Measurements from ENCODE around the gene PLCD1. TPM values are rescaled to one million over a fixed set of nuclear protein-coding genes. Genes with fewer than 3 reads are reported as not detected.
"Not testable (repeated sequence)": the region's sequence is repeated elsewhere in the genome, so short reads cannot be mapped to it uniquely, and the experiment has no call there.

The PLCD1 gene
- total RNA-seq, 1 donor from 2014 or later, result 38.6 TPM

GRCh38 chr3:38054499-38055001, 25.1 kb upstream of the PLCD1 start:
- no peak for DNase-seq (ENCODE audit: low spot score)
- Histone ChIP-seq H3K9me3 (ENCODE audit: low read depth) (no peaks in the 10 kb centered on the region), H2AFZ (replicated peaks) (no peak overlapping the region), H3K4me2 (no peak overlapping the region), H3K27ac (no peak overlapping the region), H3K4me1 (no peaks in the 10 kb centered on the region), H4K20me1 (ENCODE audit: low read depth) (no peaks in the 10 kb centered on the region), H3K36me3 (no peaks in the 10 kb centered on the region), H3K27me3 (no peaks in the 10 kb centered on the region), H3K9ac (no peak overlapping the region), H3K4me3 (no peak overlapping the region), H3K79me2 (ENCODE audit: low read depth) (no peaks in the 10 kb centered on the region), H3F3A (ENCODE audit: low read depth) (no peaks in the 10 kb centered on the region)
- peaks cover 13% of the 10 kb centered on the region for H3K9me3 Mint-ChIP-seq
- H3K4me1 Mint-ChIP-seq, result no peaks in the 10 kb centered on the region
- H3K27me3 Mint-ChIP-seq (ENCODE audit: insufficient read depth, low read depth), result no peaks in the 10 kb centered on the region
- H3K36me3 Mint-ChIP-seq, result no peaks in the 10 kb centered on the region
- no peak overlapping the region for H3K27ac Mint-ChIP-seq
- H3K4me3 Mint-ChIP-seq, result no peak overlapping the region
- TF ChIP-seq EZH2 (IDR thresholded peaks at IDR 0.05), result no peak
- TF ChIP-seq EZH2phosphoT487 (IDR thresholded peaks at IDR 0.05), result no peak
- TF ChIP-seq CTCF (IDR thresholded peaks at IDR 0.05), result no peak

- not testable (repeated sequence) for DNase-seq (ENCODE audit: low spot score); H2AFZ ChIP-seq (replicated peaks); H3K27ac ChIP-seq; H3K9ac ChIP-seq; H3K4me1 ChIP-seq; H3K27ac Mint-ChIP-seq; H3K79me2 ChIP-seq (ENCODE audit: low read depth); H4K20me1 ChIP-seq (ENCODE audit: low read depth); H3K27me3 ChIP-seq; H3K9me3 ChIP-seq (ENCODE audit: low read depth); H3K4me1 Mint-ChIP-seq; H3F3A ChIP-seq (ENCODE audit: low read depth); H3K4me3 ChIP-seq; H3K36me3 Mint-ChIP-seq; H3K4me3 Mint-ChIP-seq; H3K27me3 Mint-ChIP-seq (ENCODE audit: insufficient read depth, low read depth); H3K36me3 ChIP-seq; H3K4me2 ChIP-seq
- H3K9me3 Mint-ChIP-seq, result peaks cover 13% of the 10 kb centered on the region
Observed at GRCh38 chr3:38053813-38054498, 24.5 kb upstream of the PLCD1 start.

- not testable (repeated sequence) for H3F3A ChIP-seq (ENCODE audit: low read depth); H3K27me3 ChIP-seq; H3K27ac Mint-ChIP-seq; H3K79me2 ChIP-seq (ENCODE audit: low read depth); H3K27ac ChIP-seq; H3K4me2 ChIP-seq; H4K20me1 ChIP-seq (ENCODE audit: low read depth); H3K9ac ChIP-seq; H3K36me3 ChIP-seq; H3K27me3 Mint-ChIP-seq (ENCODE audit: insufficient read depth, low read depth); H2AFZ ChIP-seq (replicated peaks); H3K4me3 Mint-ChIP-seq; H3K4me1 ChIP-seq; DNase-seq (ENCODE audit: low spot score); H3K36me3 Mint-ChIP-seq; H3K4me3 ChIP-seq; H3K9me3 ChIP-seq (ENCODE audit: low read depth); H3K4me1 Mint-ChIP-seq
- peaks cover 13% of the 10 kb centered on the region for H3K9me3 Mint-ChIP-seq
Observed at GRCh38 chr3:38053286-38053685, 23.8 kb upstream of the PLCD1 start.

- Histone ChIP-seq H3K9ac (no peak overlapping the region), H3K79me2 (ENCODE audit: low read depth) (no peaks in the 10 kb centered on the region), H3F3A (ENCODE audit: low read depth) (no peaks in the 10 kb centered on the region), H3K4me2 (no peak overlapping the region), H3K27ac (no peak overlapping the region), H3K36me3 (no peaks in the 10 kb centered on the region), H3K4me3 (no peak overlapping the region), H4K20me1 (ENCODE audit: low read depth) (no peaks in the 10 kb centered on the region), H2AFZ (replicated peaks) (no peak overlapping the region), H3K4me1 (no peaks in the 10 kb centered on the region), H3K9me3 (ENCODE audit: low read depth) (no peaks in the 10 kb centered on the region), H3K27me3 (no peaks in the 10 kb centered on the region)
- peaks cover 13% of the 10 kb centered on the region for H3K9me3 Mint-ChIP-seq
- no peak for TF ChIP-seq CTCF (IDR thresholded peaks at IDR 0.05)
- no peak for TF ChIP-seq EZH2phosphoT487 (IDR thresholded peaks at IDR 0.05)
- peaks cover 2% of the 10 kb centered on the region for H3K27me3 Mint-ChIP-seq (ENCODE audit: insufficient read depth, low read depth)
- H3K4me1 Mint-ChIP-seq, result no peaks in the 10 kb centered on the region
- H3K4me3 Mint-ChIP-seq, result no peak overlapping the region
- H3K36me3 Mint-ChIP-seq, result no peaks in the 10 kb centered on the region
- DNase-seq (ENCODE audit: low spot score), result no peak
- H3K27ac Mint-ChIP-seq, result no peak overlapping the region
Observed at GRCh38 chr3:38051131-38051530, 21.7 kb upstream of the PLCD1 start.

All from neural progenitor cell (in vitro differentiated cells).